ENCODE measurements around the gene HIVEP2.

- TF ChIP-seq EZH2 (IDR thresholded peaks at IDR 0.05; ENCODE audit: low read length, unreplicated experiment) = no peak
- no peak for TF ChIP-seq CTCF (conservative IDR thresholded peaks at IDR 0.05; ENCODE audit: low read depth, low read length)
- no peak for TF ChIP-seq EZH2phosphoT487 (IDR thresholded peaks at IDR 0.05; ENCODE audit: borderline replicate concordance, low read length)
Observed at GRCh38 chr6:142757852-142758628, 186.9 kb downstream of the HIVEP2 start.

All from PC-3 (cell line).